OCI-LY3 (cell line): ENCODE measurements around the gene MED12L.

Source experiments
- CTCF ChIP-seq: fragments of 200-600, 300-600 bp; sonication (generic); IDR thresholded peaks from 2 replicates; pipeline ENCODE4 v1.5.1; 2014; ENCODE audit warnings: antibody characterized with exemption, low read length, low read depth
- EZH2phosphoT487 ChIP-seq: fragments of 200-600 bp; shearing (Covaris generic); IDR thresholded peaks from 2 replicates; pipeline ENCODE4 v1.6.1; 2018; ENCODE audit warnings: antibody characterized with exemption, mixed run types, low read depth

- TF ChIP-seq CTCF (no peak), EZH2phosphoT487 (no peak)
Measured at GRCh38 chr3:151196434-151196833, 111.0 kb downstream of the MED12L start.
